HG03565 (cell line): ENCODE measurements around the gene ARRDC1.
"Not testable (repeated sequence)": the region's sequence is repeated elsewhere in the genome, so short reads cannot be mapped to it uniquely, and the experiment has no call there.

Experiments used
- ATAC-seq: cut with Tn5 transposase; IDR thresholded peaks from one replicate; pipeline ENCODE4 v1.9.1; 2021; ENCODE audit warnings: mild to moderate bottlenecking, moderate library complexity; ENCODE audit not compliant: unreplicated experiment

ARRDC1 gene

GRCh38 chr9:137605121-137606004 lies at the start of gene ARRDC1:
TSS of gene ARRDC1 (plus strand) at chr9:137605686. CDS start at chr9:137605718, 32 bp downstream.
- peak; percentile 66 for ATAC-seq

- ATAC-seq = no peak
Observed at GRCh38 chr9:137556069-137556838, 49.2 kb upstream of the ARRDC1 start.

GRCh38 chr9:137558127-137558526 lies 47.4 kb upstream of the ARRDC1 start:
- ATAC-seq = no peak

GRCh38 chr9:137564134-137564533 lies 41.4 kb upstream of the ARRDC1 start:
- ATAC-seq = no peak

- no peak for ATAC-seq
Observed at GRCh38 chr9:137564817-137565411, 40.6 kb upstream of the ARRDC1 start.

GRCh38 chr9:137568445-137568844 lies 37.0 kb upstream of the ARRDC1 start:
- not testable (repeated sequence) for ATAC-seq

GRCh38 chr9:137569609-137570203 lies 35.8 kb upstream of the ARRDC1 start:
- ATAC-seq = no peak

- ATAC-seq = no peak
Observed at GRCh38 chr9:137570566-137570965, 34.9 kb upstream of the ARRDC1 start.

- no peak for ATAC-seq
Observed at GRCh38 chr9:137574192-137574591, 31.3 kb upstream of the ARRDC1 start.

- ATAC-seq = no peak
Observed at GRCh38 chr9:137575364-137575715, 30.1 kb upstream of the ARRDC1 start.

- no peak for ATAC-seq
Observed at GRCh38 chr9:137575716-137576411, 29.6 kb upstream of the ARRDC1 start.

GRCh38 chr9:137578518-137579258 lies 26.8 kb upstream of the ARRDC1 start, which contains the start of gene DPH7:
TSS of gene DPH7 (minus strand) at chr9:137578925. CDS start at chr9:137578777, 148 bp downstream.
- ATAC-seq = peak; percentile 66

GRCh38 chr9:137579259-137579604 lies 26.3 kb upstream of the ARRDC1 start:
- no peak for ATAC-seq

GRCh38 chr9:137580209-137580953 lies 25.1 kb upstream of the ARRDC1 start:
- no peak for ATAC-seq

GRCh38 chr9:137580954-137581322 lies 24.5 kb upstream of the ARRDC1 start:
- ATAC-seq = no peak

GRCh38 chr9:137581361-137582285 lies 23.9 kb upstream of the ARRDC1 start:
- no peak for ATAC-seq

GRCh38 chr9:137582286-137582860 lies 23.1 kb upstream of the ARRDC1 start:
- ATAC-seq = no peak

GRCh38 chr9:137583347-137583746 lies 22.1 kb upstream of the ARRDC1 start:
- ATAC-seq = no peak
